Tibial artery (tissue), 4 donors: ENCODE results near the gene LMBRD1.

Experiments
- DNase-seq, 2 donors: peaks; one replicate each; pipeline ENCODE4 v3.0.0-alpha.2; 2019
- H3K27ac ChIP-seq, 2 donors: fragments of 200-600 bp; sonication (generic) in 1 of 2; 1 replicate in 1 of 2; 2 replicates in 1 of 2; pipeline ENCODE4 v1.5.1; 2018 to 2019; ENCODE audit warnings: mild to moderate bottlenecking in 1 of 2
- H3K27me3 ChIP-seq, 2 donors: fragments of 200-600 bp; sonication (generic) in 1 of 2; one replicate each; pipeline versions ENCODE4 v1.5.1 to v1.6.0; 2016 to 2019
- H3K36me3 ChIP-seq, 3 donors: fragments of 200-600 bp; sonication (generic) in 2 of 3; one replicate each; pipeline ENCODE4 v1.5.1; 2016 to 2019; ENCODE audit warnings: mild to moderate bottlenecking in 2 of 3
- H3K4me1 ChIP-seq, 4 donors: fragments of 200-600 bp; sonication (generic) in 2 of 4; 1 replicate in 3 of 4; 2 replicates in 1 of 4; pipeline ENCODE4 v1.5.1; 2016 to 2019
- H3K4me3 ChIP-seq, 2 donors: fragments of 200-600 bp; sonication (generic) in 1 of 2; 1 replicate in 1 of 2; 2 replicates in 1 of 2; pipeline ENCODE4 v1.5.1; 2018 to 2019; ENCODE audit warnings: mild to moderate bottlenecking in 2 of 2
- H3K9me3 ChIP-seq, 3 donors: fragments of 200-600 bp; sonication (generic) in 1 of 3; one replicate each; pipeline ENCODE4 v1.5.1; 2016 to 2019
- CTCF ChIP-seq, 2 experiments: fragments of 200-600 bp in 1 of 2; fragments of 450-650 bp in 1 of 2; IDR thresholded peaks; one replicate each; pipeline ENCODE4 v1.5.1; 2017 to 2019; ENCODE audit warnings: antibody characterized with exemption in 2 of 2, mild to moderate bottlenecking in 1 of 2, moderate library complexity in 1 of 2
- intact Hi-C: fragments of 100-400 bp; cut with DNase I; formaldehyde crosslinking; loops from one replicate; pipeline ENCODE4 v1.15.0; 2023; ENCODE audit warnings: low total_unique reads

LMBRD1 gene

GRCh38 chr6:69705954-69706353, 90.9 kb downstream of the LMBRD1 start:
- no peak for TF ChIP-seq CTCF (IDR thresholded peaks at IDR 0.05)
- no peaks in the 10 kb centered on the region for H3K27me3 ChIP-seq
- no peak overlapping the region for H3K27ac ChIP-seq
- H3K9me3 ChIP-seq, result no peaks in the 10 kb centered on the region
- peaks cover 0 to 20% (median 2%) of the 10 kb centered on the region in 4 donors for H3K4me1 ChIP-seq
- peaks cover 5 to 14% (median 10%) of the 10 kb centered on the region in 3 donors for H3K36me3 ChIP-seq
- intact Hi-C loops, result no loop called here
- no peak overlapping the region for H3K4me3 ChIP-seq
- DNase-seq, result no peak

- TF ChIP-seq CTCF (IDR thresholded peaks at IDR 0.05), result no peak
- no peaks in the 10 kb centered on the region for H3K9me3 ChIP-seq
- H3K36me3 ChIP-seq, result peaks cover 5 to 14% (median 10%) of the 10 kb centered on the region in 3 donors
- no peak overlapping the region for H3K4me3 ChIP-seq
- no peak for DNase-seq
- H3K27me3 ChIP-seq, result no peaks in the 10 kb centered on the region
- peaks cover 0 to 20% (median 2%) of the 10 kb centered on the region in 4 donors for H3K4me1 ChIP-seq
- intact Hi-C loops, result no loop called here
- H3K27ac ChIP-seq, result no peak overlapping the region
Observed at GRCh38 chr6:69704916-69705315, 91.9 kb downstream of the LMBRD1 start.

DNA sequence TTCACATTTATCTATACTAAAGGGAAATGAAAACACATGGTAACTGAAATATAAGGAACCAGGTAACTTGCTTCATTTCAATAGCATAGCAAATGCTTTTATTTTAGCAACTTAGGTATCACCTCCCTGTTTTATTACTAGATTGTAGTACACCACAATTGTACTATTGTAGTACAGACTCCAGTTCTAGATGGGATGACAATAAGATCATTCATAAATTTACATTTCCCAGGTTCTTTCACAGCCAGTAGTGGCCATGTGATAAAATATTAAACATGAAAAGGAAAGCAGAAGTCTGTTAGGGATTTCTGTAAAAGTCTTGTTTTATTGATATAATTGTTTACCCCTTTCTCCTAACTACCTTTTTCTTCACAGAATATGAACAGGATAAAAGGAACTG, 97.2 kb downstream of the LMBRD1 start:
- no peak for TF ChIP-seq CTCF (IDR thresholded peaks at IDR 0.05)
- peaks cover 0 to 18% (median 0%) of the 10 kb centered on the region in 4 donors for H3K4me1 ChIP-seq

GRCh38 chr6:69696273-69696672, 100.5 kb downstream of the LMBRD1 start:
- no peak for TF ChIP-seq CTCF (IDR thresholded peaks at IDR 0.05)
- intact Hi-C loops, result no loop called here
- Histone ChIP-seq H3K36me3 (peaks cover 7 to 19% (median 13%) of the 10 kb centered on the region in 3 donors), H3K9me3 (no peaks in the 10 kb centered on the region), H3K4me1 (peaks cover 0 to 15% (median 0%) of the 10 kb centered on the region in 4 donors), H3K27ac (no peak overlapping the region), H3K4me3 (no peak overlapping the region), H3K27me3 (no peaks in the 10 kb centered on the region)
- DNase-seq, result no peak

More for the DNA sequence above, 97.2 kb downstream of the LMBRD1 start:
- no peak for DNase-seq
- Histone ChIP-seq H3K27me3 (no peaks in the 10 kb centered on the region), H3K27ac (no peak overlapping the region), H3K4me3 (no peak overlapping the region), H3K9me3 (no peaks in the 10 kb centered on the region), H3K36me3 (peaks cover 7 to 19% (median 13%) of the 10 kb centered on the region in 3 donors)
- intact Hi-C loops, result no loop called here

- H3K36me3 ChIP-seq, result peaks cover 7 to 16% (median 13%) of the 10 kb centered on the region in 3 donors
- DNase-seq, result no peak
- TF ChIP-seq CTCF (IDR thresholded peaks at IDR 0.05), result no peak
Observed at GRCh38 chr6:69693762-69694161, 103.0 kb downstream of the LMBRD1 start.

DNA sequence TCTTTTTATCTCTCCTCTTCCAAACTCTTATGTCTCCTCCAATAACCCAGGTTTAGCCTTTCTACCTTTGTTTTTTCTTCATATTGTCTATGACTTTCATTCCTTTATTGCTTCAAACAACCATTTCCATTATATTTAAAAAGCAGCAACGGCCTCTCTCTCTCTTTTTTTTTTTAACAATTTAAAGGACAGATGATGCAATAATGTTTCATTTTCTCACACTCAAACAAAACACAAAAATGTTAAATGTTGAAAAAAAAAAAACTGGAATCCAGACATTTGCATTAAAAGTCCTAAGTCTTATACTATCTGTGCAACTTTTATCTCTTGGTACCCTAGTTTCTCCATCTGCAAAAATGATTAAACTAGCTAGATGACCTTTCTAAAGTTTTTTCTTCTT, 105.8 kb downstream of the LMBRD1 start:
- no peak for TF ChIP-seq CTCF (IDR thresholded peaks at IDR 0.05)
- intact Hi-C loops, result no loop called here
- H3K36me3 ChIP-seq, result no peaks in the 10 kb centered on the region
- DNase-seq, result no peak
- H3K27me3 ChIP-seq, result no peaks in the 10 kb centered on the region
- H3K4me1 ChIP-seq, result peaks cover 0 to 18% (median 1%) of the 10 kb centered on the region in 4 donors
- H3K4me3 ChIP-seq, result no peak overlapping the region
- H3K9me3 ChIP-seq, result no peaks in the 10 kb centered on the region
- H3K27ac ChIP-seq, result no peak overlapping the region

More at GRCh38 chr6:69693762-69694161, 103.0 kb downstream of the LMBRD1 start:
- H3K27me3 ChIP-seq, result no peaks in the 10 kb centered on the region
- H3K4me3 ChIP-seq, result no peak overlapping the region
- no peaks in the 10 kb centered on the region for H3K9me3 ChIP-seq
- peaks cover 0 to 18% (median 1%) of the 10 kb centered on the region in 4 donors for H3K4me1 ChIP-seq
- intact Hi-C loops, result no loop called here
- no peak overlapping the region for H3K27ac ChIP-seq
